ENCODE results near the gene SPATA21.
"Not testable (repeated sequence)": the region's sequence is repeated elsewhere in the genome, so short reads cannot be mapped to it uniquely, and the experiment has no call there.

SPATA21 gene

DNA sequence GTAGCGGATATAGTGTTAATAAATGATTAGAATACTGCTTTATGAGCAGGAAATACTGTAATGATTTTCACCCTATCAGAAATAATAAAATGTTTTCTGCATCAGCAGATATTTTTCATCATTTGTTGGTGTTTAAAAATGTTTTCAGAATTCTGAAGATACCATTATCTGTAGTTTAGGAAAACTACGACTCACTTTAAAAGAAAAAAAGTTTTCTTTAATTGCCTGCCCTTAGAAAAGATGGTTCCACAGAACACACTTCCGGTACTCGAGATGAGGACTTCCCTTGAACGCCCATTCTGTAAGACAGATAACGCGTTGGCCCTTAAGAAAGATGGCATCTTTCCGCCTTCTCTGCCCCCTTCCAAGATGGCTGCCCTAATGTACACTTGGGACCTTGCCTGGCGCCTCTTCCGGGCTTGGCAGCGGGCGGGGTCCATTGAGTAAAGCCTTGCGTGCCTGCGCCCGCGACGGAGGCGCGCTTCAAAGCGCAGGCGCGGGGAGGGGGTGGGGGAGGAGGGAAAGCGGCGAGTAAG is 70.4 kb downstream of the SPATA21 start, which contains the start of gene SZRD1:
SZRD1 (plus strand) TSS at position 521 of the 536 bp plus-strand sequence. CDS start 16 bp downstream, outside the sequence.
- Mint-ChIP-seq H3K9me3 (no peaks in the 10 kb centered on the region), H3K27me3 (no peaks in the 10 kb centered on the region), H3K36me3 (peaks cover 13% of the 10 kb centered on the region), H3K4me3 (peak within 1 kb of the TSS; percentile 97), H3K27ac (peak within 1 kb of the TSS; percentile 99), H3K4me1 (peaks cover 30% of the 10 kb centered on the region)
- ATAC-seq: peak; percentile 95

DNA sequence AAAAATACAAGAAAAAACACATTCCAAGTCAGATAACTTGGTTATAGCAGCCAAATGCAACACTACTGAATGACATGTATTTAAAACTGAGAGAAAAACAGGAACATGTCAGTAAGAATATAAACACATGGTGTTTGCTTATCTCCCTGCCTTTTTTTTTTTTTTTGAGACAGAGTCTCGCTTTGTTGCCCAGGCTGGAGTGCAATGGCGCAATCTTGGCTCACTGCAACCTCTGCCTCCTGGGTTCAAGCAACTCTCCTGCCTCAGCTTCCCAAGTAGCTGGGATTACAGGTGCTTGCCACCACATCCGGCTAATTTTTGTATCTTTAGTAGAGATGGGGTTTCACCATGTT is 72.1 kb downstream of the SPATA21 start:
- H3K27ac Mint-ChIP-seq, ATAC-seq: not testable (repeated sequence)

DNA sequence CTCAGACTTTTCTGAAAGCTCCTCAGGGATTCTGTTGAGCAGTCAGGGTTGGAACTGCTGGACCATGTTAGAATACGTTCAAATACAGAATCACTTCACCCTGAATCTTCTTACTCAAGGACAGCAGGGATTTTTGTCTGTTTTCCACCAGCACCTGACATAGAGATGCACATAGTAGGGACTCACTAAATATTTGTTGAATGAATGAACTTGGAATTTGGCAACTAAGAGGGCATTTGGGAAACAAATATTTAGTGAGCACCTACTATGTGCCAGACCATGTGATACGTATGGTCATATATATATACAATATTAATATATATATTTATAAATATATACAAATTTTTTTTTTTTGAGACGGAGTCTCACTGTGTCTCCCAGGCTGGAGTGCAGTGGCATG is 80.4 kb downstream of the SPATA21 start:
- no peaks in the 10 kb centered on the region for H3K27me3 Mint-ChIP-seq
- no peaks in the 10 kb centered on the region for H3K36me3 Mint-ChIP-seq
- no peaks in the 10 kb centered on the region for H3K9me3 Mint-ChIP-seq
- H3K27ac Mint-ChIP-seq: no peak overlapping the region
- ATAC-seq: no peak
- H3K4me3 Mint-ChIP-seq: no peak overlapping the region
- peaks cover 3% of the 10 kb centered on the region for H3K4me1 Mint-ChIP-seq

More for the DNA sequence above, 72.1 kb downstream of the SPATA21 start:
- H3K36me3 Mint-ChIP-seq, H3K27me3 Mint-ChIP-seq, H3K4me3 Mint-ChIP-seq, H3K9me3 Mint-ChIP-seq: not testable (repeated sequence)
- H3K4me1 Mint-ChIP-seq: peaks cover 20% of the 10 kb centered on the region

DNA sequence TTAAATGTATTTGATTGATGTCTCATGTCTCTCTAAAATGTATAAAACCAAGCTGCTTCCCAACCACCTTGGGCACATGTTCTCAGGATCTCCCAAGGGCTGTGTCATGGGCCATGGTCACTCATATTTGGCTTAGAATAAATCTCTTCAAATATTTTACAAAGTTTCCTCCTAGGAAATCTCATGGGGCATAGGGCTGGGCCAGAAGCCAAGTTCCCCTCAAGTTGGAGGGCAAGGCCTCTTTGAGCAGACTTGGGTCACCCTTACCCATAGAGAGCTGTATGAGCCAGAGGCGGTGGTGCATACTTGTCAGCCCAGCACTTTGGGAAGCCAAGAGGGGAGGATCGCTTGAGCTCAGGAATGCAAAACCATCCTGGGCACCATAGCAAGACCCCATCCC is 82.6 kb downstream of the SPATA21 start:
- no peaks in the 10 kb centered on the region for H3K27me3 Mint-ChIP-seq
- H3K4me1 Mint-ChIP-seq: peaks cover 24% of the 10 kb centered on the region
- ATAC-seq: no peak
- no peak overlapping the region for H3K4me3 Mint-ChIP-seq
- no peaks in the 10 kb centered on the region for H3K36me3 Mint-ChIP-seq
- H3K27ac Mint-ChIP-seq: no peak overlapping the region
- H3K9me3 Mint-ChIP-seq: no peaks in the 10 kb centered on the region

DNA sequence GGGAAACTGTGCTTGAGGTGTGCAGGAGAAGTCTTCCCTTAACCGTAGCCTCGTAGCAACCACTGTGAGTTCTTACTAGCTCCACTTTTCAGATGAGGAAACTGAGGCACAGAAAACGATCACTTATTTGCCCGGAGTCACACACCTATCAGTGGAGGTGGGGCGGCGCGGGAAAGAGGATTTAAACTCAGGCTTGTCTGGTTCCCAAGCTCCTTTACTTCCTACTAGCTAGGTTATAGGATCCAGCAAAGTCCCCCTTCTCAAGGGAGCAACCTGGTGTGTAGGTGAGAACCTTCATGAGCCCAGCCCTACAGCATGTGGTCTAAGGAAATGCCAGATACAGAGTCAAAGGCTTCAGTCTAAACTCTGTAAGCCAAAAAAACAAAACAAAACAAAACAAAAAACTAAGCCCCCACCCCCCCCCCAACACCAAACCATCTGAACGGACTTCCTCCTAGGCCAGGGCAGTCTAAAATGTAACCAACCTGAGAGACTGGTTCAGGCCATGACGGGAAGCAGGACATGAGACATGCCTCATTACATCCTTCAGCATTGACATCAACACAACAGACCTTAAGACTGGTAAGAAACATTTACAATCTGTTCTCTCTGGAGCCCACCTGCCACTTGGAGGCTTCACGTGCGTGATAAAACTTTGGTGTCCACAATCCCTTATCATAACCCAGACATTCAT is 84.2 kb downstream of the SPATA21 start:
- Mint-ChIP-seq H3K9me3 (no peaks in the 10 kb centered on the region), H3K27ac (peak overlapping the region; percentile 95), H3K27me3 (no peaks in the 10 kb centered on the region), H3K36me3 (no peaks in the 10 kb centered on the region), H3K4me1 (peaks cover 33% of the 10 kb centered on the region), H3K4me3 (peak overlapping the region; percentile 96)
- no peak for ATAC-seq

DNA sequence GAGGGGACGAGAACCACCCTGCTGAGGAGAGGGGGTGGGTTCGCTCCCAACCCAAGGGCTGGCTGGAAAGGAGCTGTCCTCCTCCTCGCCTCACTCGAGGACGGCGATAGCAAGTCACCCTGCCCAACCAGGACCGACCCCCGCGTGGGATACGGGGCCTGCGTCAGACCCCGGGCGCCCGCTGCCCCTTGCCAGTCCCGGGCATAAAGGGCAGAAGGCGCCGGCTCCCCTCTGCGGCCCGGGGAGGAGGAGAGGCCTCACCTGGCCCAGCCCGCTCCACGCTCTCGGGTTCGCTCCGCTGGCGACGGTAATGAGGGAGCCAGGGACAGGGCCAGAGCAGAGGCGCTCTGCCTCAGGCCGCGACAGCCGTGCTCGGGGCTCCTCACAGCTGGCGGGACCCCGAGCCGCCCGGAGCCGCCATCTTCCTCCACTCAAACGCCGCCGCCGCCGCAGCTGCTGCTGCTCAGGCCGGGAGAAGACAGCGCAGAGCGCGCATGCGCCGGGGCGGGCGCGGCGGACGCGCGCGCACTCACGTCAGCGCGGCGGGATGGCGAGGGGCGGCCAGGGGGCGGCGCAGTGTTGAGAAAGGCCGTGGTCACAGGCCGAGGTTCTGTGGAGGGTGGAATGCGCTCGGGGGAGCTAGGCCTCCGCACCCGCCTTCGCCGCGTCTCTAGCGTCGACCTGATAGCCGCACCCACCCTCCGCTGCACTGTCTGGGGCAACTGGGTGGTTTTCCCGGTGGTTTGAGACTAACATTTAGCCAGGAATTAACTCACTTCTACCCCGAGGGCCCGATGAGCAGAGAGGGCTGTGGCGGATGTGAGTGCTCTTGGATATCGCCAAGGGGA is 85.0 kb downstream of the SPATA21 start, which contains the start of gene FBXO42:
FBXO42 (minus strand) TSS at position 487 of the 848 bp plus-strand sequence. CDS start 37,062 bp downstream, outside the sequence.
- peak within 1 kb of the TSS; percentile 96 for H3K4me3 Mint-ChIP-seq
- peak; percentile 98 for ATAC-seq
- peaks cover 34% of the 10 kb centered on the region for H3K4me1 Mint-ChIP-seq
- H3K27me3 Mint-ChIP-seq: no peaks in the 10 kb centered on the region
- peak within 1 kb of the TSS; percentile 95 for H3K27ac Mint-ChIP-seq
- H3K36me3 Mint-ChIP-seq: no peaks in the 10 kb centered on the region
- no peaks in the 10 kb centered on the region for H3K9me3 Mint-ChIP-seq

DNA sequence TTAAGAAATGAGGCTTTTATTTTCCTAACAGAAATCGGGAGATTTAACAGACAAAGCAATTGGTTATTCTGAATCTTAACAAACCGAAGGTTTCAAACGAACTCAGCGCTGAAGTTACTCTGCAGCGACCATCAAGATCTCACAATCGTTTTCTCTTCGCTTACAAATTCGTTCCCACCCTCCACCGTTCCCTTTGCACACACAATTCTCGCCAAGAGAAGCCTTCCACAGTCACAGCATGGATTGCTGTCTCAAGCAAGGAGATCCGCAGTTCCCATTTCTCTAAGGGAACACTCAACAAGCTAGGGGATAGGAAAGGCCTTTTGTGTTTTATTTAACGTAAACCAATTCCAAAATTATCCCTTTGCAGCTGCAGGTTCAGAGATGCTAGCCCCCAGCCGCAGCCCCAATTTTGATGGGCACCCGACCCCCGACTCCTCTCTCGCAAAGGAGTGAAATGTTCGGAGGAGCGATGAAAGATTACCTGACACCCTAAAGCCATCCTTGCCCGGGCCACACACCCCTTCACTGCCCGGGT is 85.7 kb downstream of the SPATA21 start:
- H3K36me3 Mint-ChIP-seq: no peaks in the 10 kb centered on the region
- no peak for ATAC-seq
- peak overlapping the region; percentile 95 for H3K27ac Mint-ChIP-seq
- H3K9me3 Mint-ChIP-seq: no peaks in the 10 kb centered on the region
- H3K4me1 Mint-ChIP-seq: peaks cover 34% of the 10 kb centered on the region
- no peaks in the 10 kb centered on the region for H3K27me3 Mint-ChIP-seq
- peak overlapping the region; percentile 96 for H3K4me3 Mint-ChIP-seq

DNA sequence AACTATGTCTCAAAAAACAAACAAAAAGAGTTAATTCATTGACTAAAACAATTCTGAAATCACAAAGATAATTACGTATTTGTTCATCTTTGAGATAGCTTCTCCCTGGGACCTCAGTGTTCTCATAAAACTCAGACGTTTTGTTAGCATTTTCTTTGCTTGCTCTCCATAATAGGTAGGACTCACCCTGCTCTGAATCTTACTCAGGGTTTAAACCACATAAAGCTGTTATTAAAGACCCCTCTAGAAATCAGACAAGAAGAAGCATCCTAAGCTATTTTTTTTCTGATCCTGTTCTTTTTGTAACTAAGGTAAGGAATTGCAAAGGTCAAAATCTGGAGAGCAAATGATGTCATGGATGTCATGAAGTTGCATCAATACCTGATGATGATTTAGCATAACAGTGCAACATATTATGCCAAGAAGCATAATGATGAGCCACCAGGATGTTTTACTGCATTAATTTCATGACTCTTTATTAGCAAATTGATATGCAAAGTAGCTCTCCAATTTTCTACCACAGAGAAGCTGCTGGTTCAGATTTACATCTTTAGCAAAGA is 87.3 kb downstream of the SPATA21 start:
- Mint-ChIP-seq H3K9me3 (no peaks in the 10 kb centered on the region), H3K36me3 (peaks cover 5% of the 10 kb centered on the region), H3K27me3 (no peaks in the 10 kb centered on the region), H3K27ac (no peak overlapping the region), H3K4me1 (peaks cover 43% of the 10 kb centered on the region), H3K4me3 (peak overlapping the region; percentile 15)
- no peak for ATAC-seq
